Measurements from ENCODE around the gene NEUROD4.

Gene NEUROD4

GRCh38 chr12:55044135-55044534 lies 24.4 kb downstream of the NEUROD4 start:
- no peak for TF ChIP-seq REST (IDR thresholded peaks at IDR 0.05; ENCODE audit: insufficient read depth in 1 of 2, low read depth in 2 of 2, low read length in 2 of 2)
- TF ChIP-seq SIN3A (IDR thresholded peaks at IDR 0.05; ENCODE audit: borderline replicate concordance, insufficient read depth, low read length): no peak
- no peak for TF ChIP-seq POLR2AphosphoS5 (IDR thresholded peaks at IDR 0.05; ENCODE audit: low read depth, low read length)
- TF ChIP-seq FOXP2 (optimal IDR thresholded peaks at IDR 0.05; ENCODE audit: borderline replicate concordance, extremely low read depth, extremely low read length, insufficient read depth): no peak
- TF ChIP-seq TAF1 (IDR thresholded peaks at IDR 0.05; ENCODE audit: borderline replicate concordance, insufficient read depth, low read length): no peak

GRCh38 chr12:55049676-55050075 lies 29.9 kb downstream of the NEUROD4 start:
- TF ChIP-seq POLR2AphosphoS5 (IDR thresholded peaks at IDR 0.05; ENCODE audit: low read depth, low read length) (no peak), TAF1 (IDR thresholded peaks at IDR 0.05; ENCODE audit: borderline replicate concordance, insufficient read depth, low read length) (no peak), REST (IDR thresholded peaks at IDR 0.05; ENCODE audit: insufficient read depth in 1 of 2, low read depth in 2 of 2, low read length in 2 of 2) (no peak), SIN3A (IDR thresholded peaks at IDR 0.05; ENCODE audit: borderline replicate concordance, insufficient read depth, low read length) (no peak), FOXP2 (optimal IDR thresholded peaks at IDR 0.05; ENCODE audit: borderline replicate concordance, extremely low read depth, extremely low read length, insufficient read depth) (no peak)

DNA sequence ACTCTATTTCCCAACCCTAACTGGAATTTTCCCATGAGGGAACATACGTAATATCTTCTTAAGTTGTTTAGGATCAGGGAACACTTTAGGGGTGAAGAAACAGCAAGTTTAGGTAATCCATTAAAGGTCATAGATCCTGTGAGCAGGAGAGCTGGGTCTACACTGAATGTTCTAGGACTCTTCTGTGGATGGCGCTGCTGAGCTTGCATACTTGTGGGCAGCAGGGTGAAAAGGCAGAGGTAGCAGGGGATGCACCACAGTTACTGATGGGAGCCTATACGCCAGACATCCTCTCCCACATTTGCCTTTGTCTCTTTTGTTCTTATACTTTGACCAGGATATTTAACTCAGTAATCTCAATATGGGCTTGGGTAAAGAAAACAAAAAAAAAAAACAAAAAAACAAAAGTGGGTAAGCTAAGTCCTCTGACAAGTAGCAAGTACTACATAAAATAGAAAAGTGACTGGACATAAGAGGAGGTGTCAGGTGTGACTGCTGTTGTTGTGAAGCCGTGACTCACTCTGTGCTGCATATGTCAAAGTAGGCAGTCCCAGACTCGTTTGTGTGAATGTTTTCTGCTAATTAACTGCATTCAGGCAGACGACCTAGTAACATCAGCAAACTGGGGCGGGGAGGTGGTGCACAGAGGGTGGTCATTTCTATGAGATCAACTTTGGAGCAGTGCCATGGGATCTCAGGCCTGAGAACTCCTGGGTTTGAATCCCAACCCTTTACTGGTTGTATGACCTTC lies 31.6 kb downstream of the NEUROD4 start:
- TF ChIP-seq FOXP2 (optimal IDR thresholded peaks at IDR 0.05; ENCODE audit: borderline replicate concordance, extremely low read depth, extremely low read length, insufficient read depth) (no peak), SIN3A (IDR thresholded peaks at IDR 0.05; ENCODE audit: borderline replicate concordance, insufficient read depth, low read length) (no peak), POLR2AphosphoS5 (IDR thresholded peaks at IDR 0.05; ENCODE audit: low read depth, low read length) (no peak), TAF1 (IDR thresholded peaks at IDR 0.05; ENCODE audit: borderline replicate concordance, insufficient read depth, low read length) (no peak), REST (IDR thresholded peaks at IDR 0.05; ENCODE audit: insufficient read depth in 1 of 2, low read depth in 2 of 2, low read length in 2 of 2) (no peak)

DNA sequence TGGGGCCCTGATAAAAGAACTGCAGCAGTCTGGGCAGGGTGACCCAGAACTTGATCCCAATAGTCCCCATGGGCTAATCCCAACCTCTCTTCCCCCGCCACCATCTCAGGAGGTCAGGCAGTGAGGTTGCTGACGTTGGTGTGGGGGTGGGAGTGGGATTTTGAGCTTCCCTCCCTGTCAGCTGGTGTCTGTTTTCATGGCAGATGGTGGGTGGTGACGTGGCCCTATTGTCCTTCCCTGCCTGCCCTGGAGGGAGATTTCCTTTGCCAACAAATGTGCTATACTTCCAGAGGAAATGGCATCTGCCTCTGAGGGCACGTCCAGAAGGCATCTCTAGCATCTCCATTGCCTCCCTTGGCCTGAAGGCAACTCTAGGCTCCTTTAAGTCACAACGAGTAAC lies 37.7 kb downstream of the NEUROD4 start:
- TF ChIP-seq SIN3A (IDR thresholded peaks at IDR 0.05; ENCODE audit: borderline replicate concordance, insufficient read depth, low read length): no peak
- TF ChIP-seq TAF1 (IDR thresholded peaks at IDR 0.05; ENCODE audit: borderline replicate concordance, insufficient read depth, low read length): no peak
- TF ChIP-seq REST (IDR thresholded peaks at IDR 0.05; ENCODE audit: insufficient read depth in 1 of 2, low read depth in 2 of 2, low read length in 2 of 2): no peak
- TF ChIP-seq FOXP2 (optimal IDR thresholded peaks at IDR 0.05; ENCODE audit: borderline replicate concordance, extremely low read depth, extremely low read length, insufficient read depth): no peak
- no peak for TF ChIP-seq POLR2AphosphoS5 (IDR thresholded peaks at IDR 0.05; ENCODE audit: low read depth, low read length)

All from PFSK-1 (cell line).